Superior temporal gyrus (tissue), 1 donor: ENCODE data around the gene HMGN3.

Source experiments
- DNase-seq: peaks from one replicate; pipeline ENCODE4 v3.0.0-alpha.2; 2016; ENCODE audit errors: extremely low spot score

The HMGN3 gene

GRCh38 chr6:79232696-79233462 lies 1.6 kb downstream of the HMGN3 start:
- no peak for DNase-seq

GRCh38 chr6:79231666-79232065 lies 2.8 kb downstream of the HMGN3 start:
- DNase-seq, result no peak

- DNase-seq, result no peak
Observed at GRCh38 chr6:79231101-79231500, 3.4 kb downstream of the HMGN3 start.

- DNase-seq, result no peak
Observed at GRCh38 chr6:79230149-79230548, 4.3 kb downstream of the HMGN3 start.

GRCh38 chr6:79227445-79227844 lies 7.0 kb downstream of the HMGN3 start:
- DNase-seq, result no peak

GRCh38 chr6:79226660-79227059 lies 7.8 kb downstream of the HMGN3 start:
- no peak for DNase-seq

- no peak for DNase-seq
Observed at GRCh38 chr6:79225717-79226599, 8.5 kb downstream of the HMGN3 start.

GRCh38 chr6:79223611-79224404 lies 10.7 kb downstream of the HMGN3 start:
- DNase-seq, result no peak

- no peak for DNase-seq
Observed at GRCh38 chr6:79215213-79215824, 19.2 kb downstream of the HMGN3 start.

GRCh38 chr6:79212859-79213258 lies 21.6 kb downstream of the HMGN3 start:
- no peak for DNase-seq

GRCh38 chr6:79208816-79209215 lies 25.7 kb downstream of the HMGN3 start:
- peak; percentile 29 for DNase-seq

GRCh38 chr6:79203753-79204253 lies 30.7 kb downstream of the HMGN3 start:
- DNase-seq, result no peak

GRCh38 chr6:79202556-79202955 lies 31.9 kb downstream of the HMGN3 start:
- no peak for DNase-seq

GRCh38 chr6:79201983-79202382 lies 32.5 kb downstream of the HMGN3 start:
- no peak for DNase-seq

- DNase-seq, result no peak
Observed at GRCh38 chr6:79201143-79201542, 33.3 kb downstream of the HMGN3 start.

- DNase-seq, result no peak
Observed at GRCh38 chr6:79196912-79197311, 37.6 kb downstream of the HMGN3 start.

GRCh38 chr6:79193971-79194370 lies 40.5 kb downstream of the HMGN3 start:
- DNase-seq, result no peak

GRCh38 chr6:79189760-79190350 lies 44.6 kb downstream of the HMGN3 start:
- DNase-seq, result no peak

- DNase-seq, result peak; percentile 38
Observed at GRCh38 chr6:79188885-79189480, 45.5 kb downstream of the HMGN3 start.

- no peak for DNase-seq
Observed at GRCh38 chr6:79188107-79188506, 46.4 kb downstream of the HMGN3 start.

GRCh38 chr6:79186564-79186963 lies 47.9 kb downstream of the HMGN3 start:
- DNase-seq, result no peak
